ENCODE measurements around the gene HRG. TPM values are rescaled to one million over a fixed set of nuclear protein-coding genes. Genes with fewer than 3 reads are reported as not detected.

Gene HRG
- total and polyA plus RNA-seq, 2 of the 4 experiments (the other 2 are of a cell fraction), result not detected

GRCh38 chr3:186697510-186697909 is 31.7 kb downstream of the HRG start:
- H3K9me1 ChIP-seq (ENCODE audit: insufficient read depth, low read length), result no peaks in the 10 kb centered on the region
- no peak overlapping the region for H3K27ac ChIP-seq (ENCODE audit: insufficient read depth, low read length)
- H3K56ac ChIP-seq (ENCODE audit: extremely low read depth, insufficient read depth, low read length), result no peak overlapping the region
- no peak overlapping the region for H3K4ac ChIP-seq (ENCODE audit: low read depth, low read length)
- no peak overlapping the region for H2BK20ac ChIP-seq (ENCODE audit: low read depth, low read length)
- H3K23ac ChIP-seq (ENCODE audit: low read depth, low read length), result no peak overlapping the region
- no peak overlapping the region for H4K5ac ChIP-seq (ENCODE audit: low read depth, low read length)
- no peak overlapping the region for H2AK5ac ChIP-seq (ENCODE audit: low read depth, low read length)
- BruUV-seq (replicated peaks), result no TSS peak
- no peak overlapping the region for H2AK9ac ChIP-seq (replicated peaks; ENCODE audit: low read depth, low read length, poor library complexity)
- WGBS, 2 experiments (ENCODE audit: extremely low coverage in 2 of 2, insufficient read length in 1 of 2), result no CpG with 5 or more reads among the region's 4 CpGs
- intact Hi-C loops (cut with micrococcal nuclease) (no loop called here), dilution Hi-C loops (cut with HindIII; ENCODE audit: low sequenced_read_pairs, unreplicated experiment) (no loop called here), in situ Hi-C loops (cut with MboI; ENCODE audit: low sequenced_read_pairs) (no loop called here)
- CTCF ChIA-PET, result no interaction called here
- no peak overlapping the region for H2BK15ac ChIP-seq (ENCODE audit: low read depth, low read length)
- H4K91ac ChIP-seq (ENCODE audit: insufficient read depth, low read depth, low read length), result no peak overlapping the region
- H3K4me3 ChIP-seq (ENCODE audit: insufficient read depth, low read depth, low read length), result no peak overlapping the region
- H3K4me1 ChIP-seq (ENCODE audit: control insufficient read depth, insufficient read depth, low read length), result no peaks in the 10 kb centered on the region
- no peaks in the 10 kb centered on the region for H3K79me1 ChIP-seq (ENCODE audit: low read depth in 1 of 2, low read length in 2 of 2)
- TF ChIP-seq ELK1 (IDR thresholded peaks at IDR 0.05; ENCODE audit: borderline replicate concordance, low read depth, low read length), result no peak
- no peak for TF ChIP-seq FOS (IDR thresholded peaks at IDR 0.05; ENCODE audit: low read depth, low read length)
- TF ChIP-seq MAZ (IDR thresholded peaks at IDR 0.05; ENCODE audit: borderline replicate concordance, low read depth, low read length), result no peak
- TF ChIP-seq, protein P1, sequence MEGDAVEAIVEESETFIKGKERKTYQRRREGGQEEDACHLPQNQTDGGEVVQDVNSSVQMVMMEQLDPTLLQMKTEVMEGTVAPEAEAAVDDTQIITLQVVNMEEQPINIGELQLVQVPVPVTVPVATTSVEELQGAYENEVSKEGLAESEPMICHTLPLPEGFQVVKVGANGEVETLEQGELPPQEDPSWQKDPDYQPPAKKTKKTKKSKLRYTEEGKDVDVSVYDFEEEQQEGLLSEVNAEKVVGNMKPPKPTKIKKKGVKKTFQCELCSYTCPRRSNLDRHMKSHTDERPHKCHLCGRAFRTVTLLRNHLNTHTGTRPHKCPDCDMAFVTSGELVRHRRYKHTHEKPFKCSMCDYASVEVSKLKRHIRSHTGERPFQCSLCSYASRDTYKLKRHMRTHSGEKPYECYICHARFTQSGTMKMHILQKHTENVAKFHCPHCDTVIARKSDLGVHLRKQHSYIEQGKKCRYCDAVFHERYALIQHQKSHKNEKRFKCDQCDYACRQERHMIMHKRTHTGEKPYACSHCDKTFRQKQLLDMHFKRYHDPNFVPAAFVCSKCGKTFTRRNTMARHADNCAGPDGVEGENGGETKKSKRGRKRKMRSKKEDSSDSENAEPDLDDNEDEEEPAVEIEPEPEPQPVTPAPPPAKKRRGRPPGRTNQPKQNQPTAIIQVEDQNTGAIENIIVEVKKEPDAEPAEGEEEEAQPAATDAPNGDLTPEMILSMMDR (conservative IDR thresholded peaks at IDR 0.05; ENCODE audit: low read depth, low read length), result no peak
- TF ChIP-seq, protein P2, sequence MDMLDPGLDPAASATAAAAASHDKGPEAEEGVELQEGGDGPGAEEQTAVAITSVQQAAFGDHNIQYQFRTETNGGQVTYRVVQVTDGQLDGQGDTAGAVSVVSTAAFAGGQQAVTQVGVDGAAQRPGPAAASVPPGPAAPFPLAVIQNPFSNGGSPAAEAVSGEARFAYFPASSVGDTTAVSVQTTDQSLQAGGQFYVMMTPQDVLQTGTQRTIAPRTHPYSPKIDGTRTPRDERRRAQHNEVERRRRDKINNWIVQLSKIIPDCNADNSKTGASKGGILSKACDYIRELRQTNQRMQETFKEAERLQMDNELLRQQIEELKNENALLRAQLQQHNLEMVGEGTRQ (IDR thresholded peaks at IDR 0.05; ENCODE audit: low read depth, low read length), result no peak
- no peak for TF ChIP-seq CHD1 (IDR thresholded peaks at IDR 0.05; ENCODE audit: low read depth, low read length)
- no peak for TF ChIP-seq POLR2A (IDR thresholded peaks at IDR 0.05; ENCODE audit: low read depth, low read length)
- no peak for TF ChIP-seq NFE2L2 (IDR thresholded peaks at IDR 0.05; ENCODE audit: low read depth, low read length)
- no peak for TF ChIP-seq SMC3 (IDR thresholded peaks at IDR 0.05; ENCODE audit: low read depth, low read length)
- TF ChIP-seq MAFK (IDR thresholded peaks at IDR 0.05; ENCODE audit: low read depth, low read length), result no peak
- no peak for TF ChIP-seq RCOR1 (IDR thresholded peaks at IDR 0.05; ENCODE audit: insufficient replicate concordance, low read length)
- no peak for TF ChIP-seq BHLHE40 (IDR thresholded peaks at IDR 0.05; ENCODE audit: low read depth, low read length)
- no peak for TF ChIP-seq MXI1 (IDR thresholded peaks at IDR 0.05; ENCODE audit: borderline replicate concordance, low read depth, low read length)
- TF ChIP-seq RAD21 (IDR thresholded peaks at IDR 0.05; ENCODE audit: low read length), result no peak
- no peak for TF ChIP-seq RFX5 (IDR thresholded peaks at IDR 0.05; ENCODE audit: low read depth, low read length)
- TF ChIP-seq CEBPB (IDR thresholded peaks at IDR 0.05; ENCODE audit: low read depth, low read length), result no peak
- H3K4me2 ChIP-seq (ENCODE audit: low read depth, low read length), result no peak overlapping the region
- no peak overlapping the region for H3K18ac ChIP-seq (ENCODE audit: low read depth, low read length)
- DNase-seq, result no peak
- no peak overlapping the region for H3K14ac ChIP-seq (replicated peaks; ENCODE audit: low read depth, low read length)
- H3K27me3 ChIP-seq (ENCODE audit: control insufficient read depth, insufficient read depth, low read length), result peaks cover 13% of the 10 kb centered on the region
- no peak overlapping the region for H3K9ac ChIP-seq (ENCODE audit: low read depth, low read length)
- no peaks in the 10 kb centered on the region for H3K36me3 ChIP-seq (ENCODE audit: control insufficient read depth, insufficient read depth, low read length)
- H3K9me3 ChIP-seq (ENCODE audit: control insufficient read depth, insufficient read depth, low read length), result no peaks in the 10 kb centered on the region
- no peak overlapping the region for H4K8ac ChIP-seq (ENCODE audit: low read depth in 2 of 2, low read length in 2 of 2)
- ATAC-seq (ENCODE audit: low read depth), result no peak
- no peak overlapping the region for H2BK120ac ChIP-seq (ENCODE audit: low read depth, low read length)
- no peak overlapping the region for H2AFZ ChIP-seq (replicated peaks; ENCODE audit: low read length, poor library complexity)
- no peaks in the 10 kb centered on the region for H4K20me1 ChIP-seq (ENCODE audit: insufficient read depth, low read length)
- H2BK5ac ChIP-seq (ENCODE audit: low read depth, low read length, poor library complexity, severe bottlenecking), result no peak overlapping the region
- POLR2A ChIA-PET (ENCODE audit: unreplicated experiment), result interaction anchor here (0.6 kb wide), 1 partner anchor 77 kb away, joined by 3 read pairs; no protein-coding TSS in a partner anchor
